Prostate gland (tissue), 2 donors: Measurements from ENCODE around the gene GPC5.
"Not testable (repeated sequence)": the region's sequence is repeated elsewhere in the genome, so short reads cannot be mapped to it uniquely, and the experiment has no call there.

Experiments
- CTCF ChIP-seq, 4 experiments: fragments of 200-600 bp in 2 of 4; fragments of 450-650 bp in 2 of 4; sonication (generic) in 2 of 4; IDR thresholded peaks; 1 replicate in 3 of 4; 2 replicates in 1 of 4; pipeline ENCODE4 v1.5.1; 2016 to 2019; ENCODE audit warnings: antibody characterized with exemption in 4 of 4, mild to moderate bottlenecking in 2 of 4, moderate library complexity in 2 of 4
- POLR2AphosphoS5 ChIP-seq: sonication (generic); formaldehyde crosslinking; IDR thresholded peaks from one replicate; pipeline ENCODE4 v1.6.1; 2017; ENCODE audit warnings: antibody characterized with exemption

DNA sequence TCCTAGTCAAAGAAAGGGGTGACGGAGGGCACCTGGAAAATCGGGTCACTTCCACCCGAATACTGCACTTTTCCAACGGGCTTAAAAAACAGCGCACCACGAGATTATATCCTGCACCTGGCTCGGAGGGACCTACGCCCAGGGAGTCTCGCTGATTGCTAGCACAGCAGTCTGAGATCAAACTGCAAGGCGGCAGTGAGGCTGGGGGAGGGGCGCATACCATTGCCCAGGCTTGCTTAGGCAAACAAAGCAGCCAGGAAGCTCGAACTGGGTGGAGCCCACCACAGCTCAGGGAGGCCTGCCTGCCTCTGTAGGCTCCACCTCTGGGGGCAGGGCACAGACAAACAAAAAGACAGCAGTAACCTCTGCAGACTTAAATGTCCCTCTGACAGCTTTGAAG, 1354.3 kb downstream of the GPC5 start:
- TF ChIP-seq CTCF (IDR thresholded peaks at IDR 0.05); POLR2AphosphoS5: not testable (repeated sequence)
